HFFc6 (cell line): ENCODE data around the gene NDUFS8. TPM values are rescaled to one million over a fixed set of nuclear protein-coding genes. Genes with fewer than 3 reads are reported as not detected.

Experiments
- DNase-seq: peaks from one replicate; pipeline ENCODE4 v3.0.0-alpha.2; 2018
- H3K27ac Mint-ChIP-seq: 2 replicates; pipeline ENCODE4 v1.8.0; 2020; ENCODE audit warnings: mild to moderate bottlenecking, mixed read lengths
- H3K27me3 Mint-ChIP-seq: 2 replicates; pipeline ENCODE4 v1.8.0; 2021; ENCODE audit warnings: mild to moderate bottlenecking, moderate library complexity, mixed read lengths; ENCODE audit not compliant: insufficient read depth
- H3K36me3 Mint-ChIP-seq: 2 replicates; pipeline ENCODE4 v1.8.0; 2021; ENCODE audit warnings: low read depth, mixed read lengths
- H3K4me1 Mint-ChIP-seq: 2 replicates; pipeline ENCODE4 v1.8.0; 2020; ENCODE audit warnings: low read depth, mixed read lengths
- H3K4me3 Mint-ChIP-seq: 2 replicates; pipeline ENCODE4 v1.8.0; 2020; ENCODE audit warnings: mild to moderate bottlenecking, moderate library complexity, mixed read lengths
- H3K9me3 Mint-ChIP-seq: 2 replicates; pipeline ENCODE4 v1.8.0; 2020; ENCODE audit warnings: mild to moderate bottlenecking, mixed read lengths
- total RNA-seq, 6 experiments: library from RNA; stranded (reverse); fragmentation: NEBNext Ultra II Directional; extraction: Animal tissue kit (Norgen Biotek cat#: 25700); gene quantifications; 2 replicates in 1 of 6; 3 replicates in 5 of 6; pipeline ENCODE4 v1.2.3, GENCODE V29; 2021
- TF ChIP-seq, protein P1 (sequence below): fragments of 200-600 bp; sonication (generic); IDR thresholded peaks from 2 replicates; pipeline ENCODE4 v1.5.0; 2021; ENCODE audit warnings: antibody characterized with exemption, mild to moderate bottlenecking

Gene NDUFS8
- total RNA-seq, 6 experiments from 2014 or later: 221 to 236 (median 223) TPM

DNA sequence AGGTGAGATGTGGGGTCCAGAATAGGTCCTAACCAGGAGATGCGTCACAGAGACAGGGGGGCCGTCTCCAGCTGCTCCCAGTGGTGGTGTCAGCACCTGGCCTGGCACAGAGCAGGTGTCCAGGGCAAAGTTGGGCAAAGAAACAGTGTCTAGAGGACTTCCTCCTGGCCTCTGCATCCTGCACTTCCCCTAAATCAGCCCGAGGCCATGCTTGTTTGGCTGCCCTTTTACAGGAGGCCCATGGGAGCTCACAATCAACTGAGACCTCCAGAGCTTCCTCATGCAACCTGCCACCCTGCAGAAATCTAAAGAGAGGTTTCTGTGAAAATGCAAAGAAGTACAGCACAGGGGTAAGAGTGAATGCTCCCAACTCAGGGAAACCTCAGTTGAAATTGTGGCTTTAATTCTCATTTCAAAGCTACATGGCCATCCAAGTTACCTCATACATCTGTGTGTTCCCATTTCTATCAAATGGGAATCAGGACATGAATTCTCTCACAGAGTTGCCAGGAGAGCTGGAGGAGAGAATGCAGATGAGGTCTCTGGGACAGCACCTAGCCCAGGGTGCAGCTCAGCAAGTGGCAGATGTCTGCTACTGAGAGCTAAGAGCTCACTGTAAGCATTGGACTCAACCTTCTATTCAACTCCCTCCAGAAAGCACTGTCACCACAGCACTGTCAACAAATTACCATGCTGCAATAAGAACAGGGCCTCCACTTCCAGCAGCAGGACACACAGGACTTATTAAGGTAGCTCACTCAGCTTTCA is 41.0 kb downstream of the NDUFS8 start:
- no peaks in the 10 kb centered on the region for H3K9me3 Mint-ChIP-seq
- H3K4me1 Mint-ChIP-seq: no peaks in the 10 kb centered on the region
- DNase-seq: no peak
- H3K4me3 Mint-ChIP-seq: no peak overlapping the region
- TF ChIP-seq, protein P1, sequence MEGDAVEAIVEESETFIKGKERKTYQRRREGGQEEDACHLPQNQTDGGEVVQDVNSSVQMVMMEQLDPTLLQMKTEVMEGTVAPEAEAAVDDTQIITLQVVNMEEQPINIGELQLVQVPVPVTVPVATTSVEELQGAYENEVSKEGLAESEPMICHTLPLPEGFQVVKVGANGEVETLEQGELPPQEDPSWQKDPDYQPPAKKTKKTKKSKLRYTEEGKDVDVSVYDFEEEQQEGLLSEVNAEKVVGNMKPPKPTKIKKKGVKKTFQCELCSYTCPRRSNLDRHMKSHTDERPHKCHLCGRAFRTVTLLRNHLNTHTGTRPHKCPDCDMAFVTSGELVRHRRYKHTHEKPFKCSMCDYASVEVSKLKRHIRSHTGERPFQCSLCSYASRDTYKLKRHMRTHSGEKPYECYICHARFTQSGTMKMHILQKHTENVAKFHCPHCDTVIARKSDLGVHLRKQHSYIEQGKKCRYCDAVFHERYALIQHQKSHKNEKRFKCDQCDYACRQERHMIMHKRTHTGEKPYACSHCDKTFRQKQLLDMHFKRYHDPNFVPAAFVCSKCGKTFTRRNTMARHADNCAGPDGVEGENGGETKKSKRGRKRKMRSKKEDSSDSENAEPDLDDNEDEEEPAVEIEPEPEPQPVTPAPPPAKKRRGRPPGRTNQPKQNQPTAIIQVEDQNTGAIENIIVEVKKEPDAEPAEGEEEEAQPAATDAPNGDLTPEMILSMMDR: no peak
- peaks cover 9% of the 10 kb centered on the region; the same call in 1 of the 2 replicates for H3K36me3 Mint-ChIP-seq
- no peaks in the 10 kb centered on the region for H3K27me3 Mint-ChIP-seq
- no peak overlapping the region for H3K27ac Mint-ChIP-seq

DNA sequence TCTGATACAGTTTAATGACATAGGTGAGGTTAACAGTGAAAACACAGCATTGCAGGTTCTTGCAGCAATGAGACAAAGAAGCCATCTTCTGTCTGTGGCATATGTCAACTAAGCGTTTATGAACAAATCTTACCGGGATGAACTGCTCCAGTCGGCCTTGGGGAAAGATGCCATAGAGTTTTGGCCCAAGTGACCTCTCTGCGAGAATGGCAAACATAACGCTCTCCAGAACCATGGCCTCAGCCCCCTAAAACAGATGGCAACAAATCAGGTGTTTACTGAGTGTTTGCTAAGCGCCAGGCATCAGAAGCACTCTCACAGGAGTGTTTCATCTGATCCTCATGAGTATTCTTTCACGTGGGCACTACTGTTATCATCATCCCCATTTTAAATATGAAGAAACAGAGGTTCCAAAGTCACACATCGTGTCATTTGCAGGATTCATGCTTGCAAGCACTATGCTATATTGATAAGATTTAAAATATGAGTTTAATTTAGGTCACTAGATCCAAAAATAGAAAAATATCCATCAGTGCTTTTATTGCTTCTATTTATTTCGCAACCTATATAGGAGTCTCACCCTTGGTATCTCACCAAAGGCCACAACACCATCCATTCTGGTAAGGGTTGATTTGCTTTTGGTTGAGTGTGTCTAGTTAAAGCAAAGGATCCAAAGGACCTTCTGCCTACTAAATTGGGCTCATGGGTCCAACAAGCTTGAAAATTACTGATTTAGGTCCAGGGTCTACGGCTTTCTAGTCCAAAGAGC is 44.3 kb downstream of the NDUFS8 start:
- Mint-ChIP-seq H3K9me3 (no peaks in the 10 kb centered on the region), H3K27ac (no peak overlapping the region), H3K4me3 (no peak overlapping the region), H3K36me3 (peaks cover 3% of the 10 kb centered on the region; the same call in 1 of the 2 replicates), H3K4me1 (no peaks in the 10 kb centered on the region), H3K27me3 (no peaks in the 10 kb centered on the region)
- TF ChIP-seq, protein P1: no peak
- no peak for DNase-seq

DNA sequence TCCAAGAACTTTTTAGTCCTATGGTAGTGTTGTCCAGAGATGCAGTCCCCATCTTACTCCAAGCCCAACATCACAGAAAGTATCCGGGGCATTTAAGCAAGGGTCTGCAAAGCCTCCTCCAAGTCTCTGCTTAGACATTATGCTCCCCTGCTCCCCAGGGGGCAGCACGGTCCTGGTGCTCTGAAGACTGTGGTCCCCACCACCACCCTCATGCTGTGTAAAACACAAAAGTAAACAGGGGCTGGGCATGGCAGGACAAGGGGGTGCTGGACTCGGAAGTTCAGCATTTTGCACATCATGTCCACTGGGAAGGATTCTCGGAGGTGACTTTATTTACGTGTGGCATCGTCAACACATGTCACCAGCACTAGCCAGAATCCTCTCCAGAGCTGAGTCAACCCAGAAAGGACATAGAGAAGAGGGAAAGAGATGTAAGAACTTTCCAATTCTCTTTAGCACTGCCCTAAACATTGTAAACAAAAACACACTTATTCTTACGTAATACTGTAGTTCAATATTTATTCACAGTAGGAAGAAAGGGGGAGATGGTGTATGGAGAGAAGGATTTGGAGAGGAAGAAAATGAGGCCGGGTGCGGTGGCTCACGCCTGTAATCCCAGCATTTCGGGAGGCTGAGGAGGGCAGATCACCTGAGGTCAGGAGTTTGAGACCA is 46.0 kb downstream of the NDUFS8 start:
- H3K4me3 Mint-ChIP-seq: no peak overlapping the region
- H3K36me3 Mint-ChIP-seq: peaks cover 5% of the 10 kb centered on the region
- no peak overlapping the region for H3K27ac Mint-ChIP-seq
- TF ChIP-seq, protein P1: peak; percentile 12; the same call in 1 of the 2 replicates
- no peak for DNase-seq
- no peaks in the 10 kb centered on the region for H3K9me3 Mint-ChIP-seq
- H3K4me1 Mint-ChIP-seq: no peaks in the 10 kb centered on the region
- no peaks in the 10 kb centered on the region for H3K27me3 Mint-ChIP-seq

DNA sequence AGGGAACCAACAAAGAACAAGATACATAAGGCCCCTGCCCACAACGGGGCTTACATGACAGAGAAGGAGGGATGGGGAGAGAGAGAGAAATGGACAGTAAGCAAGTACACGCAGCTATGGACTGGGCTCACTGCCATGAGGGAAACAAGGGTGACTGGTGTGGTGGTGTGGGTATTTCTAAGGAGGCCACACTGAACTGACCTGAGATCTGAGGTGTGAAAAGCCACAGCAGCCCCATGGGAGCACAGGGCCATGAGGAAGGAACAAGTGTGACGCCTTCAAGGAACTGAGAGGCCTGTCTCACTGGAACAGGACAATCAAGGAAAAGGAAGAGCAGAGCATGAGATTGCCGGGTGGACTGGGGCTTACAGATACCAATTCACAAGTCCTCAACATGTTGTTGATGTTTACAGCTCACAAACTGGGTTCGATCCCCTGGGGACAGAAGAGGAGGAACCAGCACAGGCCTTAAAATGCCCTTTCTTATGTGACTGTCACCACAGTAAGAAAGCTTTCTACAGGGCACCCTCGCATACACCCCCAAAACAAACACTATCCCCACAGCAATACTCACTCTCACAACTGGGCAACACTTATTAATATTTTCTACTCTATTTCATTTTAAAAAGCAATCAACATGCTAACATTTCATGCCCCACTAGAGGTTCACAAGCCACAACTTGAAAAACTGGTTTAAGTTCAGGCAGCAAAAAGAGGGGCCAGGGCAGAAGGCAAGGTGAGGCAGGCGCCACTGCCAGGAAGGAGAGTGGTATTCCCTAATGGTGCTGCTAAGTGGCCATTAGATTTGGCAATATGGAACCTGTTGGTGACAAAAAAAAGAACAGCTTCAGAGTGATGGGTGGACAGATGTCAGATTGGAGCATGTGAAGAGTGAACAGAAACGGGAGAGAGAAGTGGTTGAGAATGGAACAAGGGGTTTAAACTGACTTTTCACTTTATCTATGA is 47.4 kb downstream of the NDUFS8 start:
- Mint-ChIP-seq H3K4me3 (no peak overlapping the region), H3K27ac (no peak overlapping the region), H3K4me1 (no peaks in the 10 kb centered on the region), H3K9me3 (no peaks in the 10 kb centered on the region), H3K36me3 (peaks cover 5% of the 10 kb centered on the region), H3K27me3 (no peaks in the 10 kb centered on the region)
- DNase-seq: no peak
- TF ChIP-seq, protein P1: no peak

DNA sequence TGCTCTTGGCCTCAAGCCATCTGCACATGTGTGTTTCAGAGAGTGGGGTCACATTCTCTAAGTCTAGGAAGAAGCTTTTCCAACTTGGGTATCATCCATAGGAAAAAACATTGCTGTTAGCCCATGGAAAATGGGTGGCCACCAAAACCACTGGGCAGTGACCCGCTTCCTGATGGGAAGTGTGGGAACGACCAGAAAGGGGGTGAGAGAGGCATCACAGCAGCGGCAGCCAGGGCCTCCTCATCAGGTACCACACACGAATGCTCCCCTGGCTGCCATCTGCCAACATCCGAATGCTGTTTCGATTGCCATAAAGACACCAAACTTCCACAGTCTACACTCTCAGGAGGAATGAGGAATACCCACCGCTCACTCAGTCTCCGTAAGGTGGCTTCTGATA is 50.4 kb downstream of the NDUFS8 start:
- Mint-ChIP-seq H3K4me3 (no peak overlapping the region), H3K4me1 (no peaks in the 10 kb centered on the region), H3K9me3 (no peaks in the 10 kb centered on the region), H3K27me3 (no peaks in the 10 kb centered on the region), H3K27ac (no peak overlapping the region), H3K36me3 (peaks cover 5% of the 10 kb centered on the region)
- TF ChIP-seq, protein P1: no peak
- no peak for DNase-seq
